GM23248 (cell line): ENCODE data around the gene TRAF2. TPM values are rescaled to one million over a fixed set of nuclear protein-coding genes. Genes with fewer than 3 reads are reported as not detected.

Experiments
- DNase-seq: peaks from one replicate; pipeline ENCODE4 v3.0.0-alpha.2; 2015
- H2AFZ ChIP-seq: fragments of 200-600 bp; sonication (generic); 2 replicates; pipeline ENCODE4 v1.6.1; 2016; ENCODE audit warnings: antibody characterized with exemption
- H3F3A ChIP-seq: fragments of 200-600 bp; sonication (generic); 2 replicates; pipeline ENCODE4 v1.6.1; 2016; ENCODE audit warnings: mild to moderate bottlenecking, antibody characterized with exemption, mixed run types; ENCODE audit not compliant: insufficient read depth
- H3K27ac ChIP-seq: fragments of 200-600 bp; sonication (generic); 2 replicates; pipeline ENCODE4 v1.5.1; 2016; ENCODE audit warnings: mild to moderate bottlenecking
- H3K27me3 ChIP-seq: fragments of 200-600 bp; sonication (generic); replicated peaks from 2 replicates; pipeline ENCODE4 v1.6.1; 2016; ENCODE audit warnings: mild to moderate bottlenecking; ENCODE audit not compliant: insufficient read depth
- H3K36me3 ChIP-seq: fragments of 200-600 bp; sonication (generic); 2 replicates; pipeline ENCODE4 v1.6.1; 2016; ENCODE audit warnings: low read depth, mild to moderate bottlenecking
- H3K4me1 ChIP-seq: fragments of 200-600 bp; sonication (generic); 2 replicates; pipeline ENCODE4 v1.6.1; 2016; ENCODE audit warnings: mild to moderate bottlenecking; ENCODE audit not compliant: insufficient read depth
- H3K4me2 ChIP-seq: fragments of 200-600 bp; sonication (generic); one replicate; pipeline ENCODE4 v1.6.1; 2016; ENCODE audit warnings: mild to moderate bottlenecking; ENCODE audit not compliant: unreplicated experiment
- H3K4me3 ChIP-seq: fragments of 200-600 bp; sonication (generic); 2 replicates; pipeline ENCODE4 v1.5.1; 2016; ENCODE audit warnings: mild to moderate bottlenecking
- H3K79me2 ChIP-seq: fragments of 200-600 bp; sonication (generic); 2 replicates; pipeline ENCODE4 v1.6.1; 2016; ENCODE audit warnings: mild to moderate bottlenecking; ENCODE audit not compliant: insufficient read depth
- H3K9ac ChIP-seq: fragments of 200-600 bp; sonication (generic); 2 replicates; pipeline ENCODE4 v1.6.1; 2016; ENCODE audit warnings: mild to moderate bottlenecking
- H3K9me2 ChIP-seq: fragments of 200-600 bp; sonication (generic); 2 replicates; pipeline ENCODE4 v1.6.1; 2016; ENCODE audit warnings: mixed run types, mild to moderate bottlenecking, moderate library complexity; ENCODE audit not compliant: insufficient read depth
- H3K9me3 ChIP-seq: fragments of 200-600 bp; sonication (generic); one replicate; pipeline ENCODE4 v1.6.1; 2017; ENCODE audit warnings: low read depth
- H4K20me1 ChIP-seq: fragments of 200-600 bp; sonication (generic); 2 replicates; pipeline ENCODE4 v1.6.0; 2016; ENCODE audit not compliant: insufficient read depth
- EZH2 ChIP-seq: fragments of 200-600 bp; sonication (generic); IDR thresholded peaks from 2 replicates; pipeline ENCODE4 v1.6.1; 2018; ENCODE audit warnings: antibody characterized with exemption, mild to moderate bottlenecking; ENCODE audit not compliant: insufficient read depth, poor library complexity, severe bottlenecking
- EZH2phosphoT487 ChIP-seq: fragments of 200-600 bp; sonication (generic); IDR thresholded peaks from 2 replicates; pipeline ENCODE4 v1.6.1; 2018; ENCODE audit warnings: antibody characterized with exemption, moderate library complexity, mild to moderate bottlenecking, low read depth; ENCODE audit not compliant: insufficient read depth
- WGBS, 2 experiments: methylation state at CpG; one replicate each; pipeline ENCODE4 v1.1.6; 2015 to 2017; ENCODE audit warnings: low lambda C conversion rate in 2 of 2, low coverage in 1 of 2; ENCODE audit errors: missing lambda C conversion rate in 2 of 2; 5-methylcytosine and 5-hydroxymethylcytosine counted together
- in situ Hi-C: fragments of 300-500 bp; cut with MboI; formaldehyde crosslinking; loops from 2 replicates; pipeline ENCODE4 v1.15.0; 2020
- polyA plus RNA-seq: library from polyadenylated mRNA; unstranded; fragments of >200 nt; fragmentation: Nextera tagmentation; extraction: Ambion mirVana; gene quantifications from 2 replicates; pipeline ENCODE4 v1.2.1, GENCODE V29; 2016
- total RNA-seq: library from RNA; depleted of rRNA; stranded (reverse); fragments of >200 nt; shearing (Covaris generic); gene quantifications from 2 replicates; pipeline ENCODE4 v1.2.3, GENCODE V29; 2014

TRAF2 gene
- total and polyA plus RNA-seq, 2 experiments from 2014 or later: 8.1 to 15.0 TPM

GRCh38 chr9:136920069-136920468, 33.8 kb downstream of the TRAF2 start:
- TF ChIP-seq EZH2phosphoT487 (no peak), EZH2 (no peak)
- WGBS, 2 experiments: 95 to 97% methylated on average over 14 to 15 of the region's 15 CpGs
- H3K4me2 ChIP-seq: no peak overlapping the region
- H4K20me1 ChIP-seq: no peaks in the 10 kb centered on the region
- no peak overlapping the region for H3K4me3 ChIP-seq
- DNase-seq: no peak
- no peak overlapping the region for H2AFZ ChIP-seq
- H3K4me1 ChIP-seq: no peaks in the 10 kb centered on the region
- H3K9ac ChIP-seq: no peak overlapping the region
- H3F3A ChIP-seq: no peaks in the 10 kb centered on the region
- H3K9me2 ChIP-seq: no peaks in the 10 kb centered on the region
- no peaks in the 10 kb centered on the region for H3K27me3 ChIP-seq
- no peaks in the 10 kb centered on the region for H3K79me2 ChIP-seq
- H3K9me3 ChIP-seq: no peaks in the 10 kb centered on the region
- in situ Hi-C loops: no loop called here
- H3K27ac ChIP-seq: no peak overlapping the region
- H3K36me3 ChIP-seq: no peaks in the 10 kb centered on the region

- Histone ChIP-seq H2AFZ (no peak overlapping the region), H3K9me3 (no peaks in the 10 kb centered on the region), H3K4me3 (no peak overlapping the region), H3K4me1 (no peaks in the 10 kb centered on the region), H3K27me3 (no peaks in the 10 kb centered on the region), H3K4me2 (no peak overlapping the region), H3K9me2 (no peaks in the 10 kb centered on the region), H4K20me1 (no peaks in the 10 kb centered on the region), H3F3A (no peaks in the 10 kb centered on the region), H3K36me3 (no peaks in the 10 kb centered on the region), H3K79me2 (no peaks in the 10 kb centered on the region), H3K27ac (no peak overlapping the region), H3K9ac (no peak overlapping the region)
- WGBS, 2 experiments: 94% methylated on average over 12 to 13 of the region's 14 CpGs
- TF ChIP-seq EZH2phosphoT487 (no peak), EZH2 (no peak)
- in situ Hi-C loops: no loop called here
- DNase-seq: no peak
These were observed 34.5 kb downstream of the TRAF2 start for GRCh38 chr9:136920734-136921231.

GRCh38 chr9:136921307-136921706, 35.0 kb downstream of the TRAF2 start:
- no peak overlapping the region for H2AFZ ChIP-seq
- no peaks in the 10 kb centered on the region for H3K36me3 ChIP-seq
- WGBS, 2 experiments: 94 to 95% methylated on average over 5 to 10 of the region's 11 CpGs

GRCh38 chr9:136921718-136922117, 35.4 kb downstream of the TRAF2 start:
- Histone ChIP-seq H4K20me1 (no peaks in the 10 kb centered on the region), H3K4me1 (no peaks in the 10 kb centered on the region), H3F3A (no peaks in the 10 kb centered on the region), H3K9me2 (no peaks in the 10 kb centered on the region), H3K4me3 (no peak overlapping the region), H3K9ac (no peak overlapping the region), H3K4me2 (no peak overlapping the region), H3K27ac (no peak overlapping the region), H3K9me3 (no peaks in the 10 kb centered on the region), H3K27me3 (no peaks in the 10 kb centered on the region), H2AFZ (no peak overlapping the region), H3K36me3 (no peaks in the 10 kb centered on the region), H3K79me2 (no peaks in the 10 kb centered on the region)
- TF ChIP-seq EZH2 (no peak), EZH2phosphoT487 (no peak)
- in situ Hi-C loops: no loop called here
- WGBS, 2 experiments: 91 to 94% methylated on average over 9 to 10 of the region's 10 CpGs
- DNase-seq: no peak

More at GRCh38 chr9:136921307-136921706, 35.0 kb downstream of the TRAF2 start:
- Histone ChIP-seq H3K4me3 (no peak overlapping the region), H3K27ac (no peak overlapping the region), H3F3A (no peaks in the 10 kb centered on the region), H3K9me2 (no peaks in the 10 kb centered on the region), H3K9me3 (no peaks in the 10 kb centered on the region), H3K27me3 (no peaks in the 10 kb centered on the region), H4K20me1 (no peaks in the 10 kb centered on the region), H3K4me2 (no peak overlapping the region), H3K9ac (no peak overlapping the region), H3K79me2 (no peaks in the 10 kb centered on the region), H3K4me1 (no peaks in the 10 kb centered on the region)
- TF ChIP-seq EZH2phosphoT487 (no peak), EZH2 (no peak)
- in situ Hi-C loops: no loop called here
- DNase-seq: no peak

GRCh38 chr9:136922540-136922939, 36.2 kb downstream of the TRAF2 start:
- no peaks in the 10 kb centered on the region for H3K36me3 ChIP-seq
- WGBS, 2 experiments: 84 to 92% methylated on average over 7 to 19 of the region's 19 CpGs
- in situ Hi-C loops: no loop called here

More at GRCh38 chr9:136922540-136922939, 36.2 kb downstream of the TRAF2 start:
- no peaks in the 10 kb centered on the region for H3K4me1 ChIP-seq
- DNase-seq: no peak
- H3K9me2 ChIP-seq: no peaks in the 10 kb centered on the region
- no peak overlapping the region for H2AFZ ChIP-seq
- no peak overlapping the region for H3K4me2 ChIP-seq
- H3K4me3 ChIP-seq: no peak overlapping the region
- H3K27me3 ChIP-seq: no peaks in the 10 kb centered on the region
- H3K79me2 ChIP-seq: no peaks in the 10 kb centered on the region
- no peak overlapping the region for H3K27ac ChIP-seq
- H4K20me1 ChIP-seq: no peaks in the 10 kb centered on the region
- no peaks in the 10 kb centered on the region for H3F3A ChIP-seq
- TF ChIP-seq EZH2 (no peak), EZH2phosphoT487 (no peak)
- no peak overlapping the region for H3K9ac ChIP-seq
- H3K9me3 ChIP-seq: no peaks in the 10 kb centered on the region
